ENCODE measurements around the gene UBL3. TPM values are rescaled to one million over a fixed set of nuclear protein-coding genes. Genes with fewer than 3 reads are reported as not detected.

Gene UBL3
- total and polyA plus RNA-seq, 2 of the 8 experiments (the other 6 are each of a cell fraction or from before 2014, with no cell fraction given): 5.3 to 16.1 TPM

GRCh38 chr13:29856426-29856825 lies 6.0 kb upstream of the UBL3 start:
- Histone ChIP-seq H2AFZ (ENCODE audit: low read length) (no peak overlapping the region), H3K56ac (replicated peaks; ENCODE audit: insufficient read length, low read depth, low read length) (no peak overlapping the region), H4K8ac (ENCODE audit: extremely low read depth, insufficient read depth, low read length) (no peak overlapping the region), H3K27me3 (replicated peaks in 1 of 4; ENCODE audit: control insufficient read depth in 3 of 4, extremely low read depth in 1 of 4, insufficient read depth in 3 of 4, low read length in 3 of 4) (no peaks in the 10 kb centered on the region), H3K18ac (ENCODE audit: extremely low read depth, low read length) (no peak overlapping the region), H2BK12ac (ENCODE audit: low read depth, low read length) (no peak overlapping the region), H3K4me1 (replicated peaks in 1 of 4; ENCODE audit: control insufficient read depth in 3 of 4, insufficient read depth in 4 of 4, low read length in 3 of 4) (no peaks in the 10 kb centered on the region), H3K4ac (replicated peaks; ENCODE audit: insufficient read length, low read depth, low read length) (no peak overlapping the region), H2AK5ac (ENCODE audit: low read depth, low read length) (no peak overlapping the region), H2BK120ac (replicated peaks; ENCODE audit: low read depth, low read length) (no peak overlapping the region), H3K4me3 (ENCODE audit: extremely low read depth in 1 of 4, insufficient read depth in 2 of 4, low read depth in 3 of 4, low read length in 4 of 4) (no peak overlapping the region), H3K14ac (ENCODE audit: insufficient read length) (no peak overlapping the region), H2BK15ac (ENCODE audit: low read length) (no peak overlapping the region), H2BK20ac (ENCODE audit: low read length) (no peak overlapping the region), H3K9me3 (ENCODE audit: insufficient read depth in 2 of 2, low read depth in 1 of 2, low read length in 1 of 2) (no peaks in the 10 kb centered on the region), H3K9ac (replicated peaks in 1 of 4; ENCODE audit: extremely low read depth in 1 of 4, low read depth in 3 of 4, low read length in 3 of 4) (no peak overlapping the region), H3K23ac (ENCODE audit: insufficient read length) (no peak overlapping the region), H3K4me2 (ENCODE audit: insufficient read depth in 1 of 2, low read depth in 2 of 2, low read length in 2 of 2) (no peak overlapping the region), H4K5ac (ENCODE audit: insufficient read length, low read depth, low read length) (no peak overlapping the region), H3K23me2 (ENCODE audit: low read depth, low read length) (no peaks in the 10 kb centered on the region), H4K91ac (replicated peaks; ENCODE audit: insufficient read length, low read length) (no peak overlapping the region), H3K27ac (ENCODE audit: low read depth, low read length) (no peak overlapping the region), H3K79me1 (ENCODE audit: low read depth, low read length) (no peaks in the 10 kb centered on the region), H3K36me3 (ENCODE audit: control insufficient read depth in 2 of 4, insufficient read depth in 4 of 4, low read length in 3 of 4) (no peaks in the 10 kb centered on the region), H3K79me2 (ENCODE audit: control insufficient read depth in 1 of 2, insufficient read depth in 2 of 2, low read length in 2 of 2) (no peaks in the 10 kb centered on the region), H2BK5ac (ENCODE audit: low read depth, low read length) (no peak overlapping the region), H4K20me1 (replicated peaks in 1 of 2; ENCODE audit: control insufficient read depth in 1 of 2, insufficient read depth in 2 of 2, low read length in 2 of 2) (no peaks in the 10 kb centered on the region)
- no peak for DNase-seq (ENCODE audit: low read depth in 1 of 2, low spot score in 2 of 2)
- 81% methylated on average over 2 of the region's 2 CpGs; no CpG with 5 or more reads in 1 of the 2 experiments for WGBS, 2 experiments (ENCODE audit: extremely low coverage in 1 of 2, insufficient coverage in 1 of 2, insufficient read length in 1 of 2, insufficient replicate concordance in 2 of 2, low coverage in 1 of 2, low lambda C conversion rate in 2 of 2, missing lambda C conversion rate in 1 of 2)
- ChIA-PET POLR2A (ENCODE audit: partially characterized antibody) (no interaction called here), CTCF (ENCODE audit: partially characterized antibody) (interaction anchor here (1.3 kb wide), 1 partner anchor 9 kb away, joined by 3 read pairs; no protein-coding TSS in a partner anchor)
- no peak for FAIRE-seq
- TF ChIP-seq SIN3A (conservative IDR thresholded peaks at IDR 0.05 in 1 of 2, IDR thresholded peaks at IDR 0.05 in 1 of 2; ENCODE audit: low read depth in 1 of 2, low read length in 2 of 2) (no peak), KDM4A (IDR thresholded peaks at IDR 0.05; ENCODE audit: low read depth, low read length, severe bottlenecking) (no peak), EGR1 (IDR thresholded peaks at IDR 0.05; ENCODE audit: borderline replicate concordance, low read depth, low read length) (no peak), EP300 (IDR thresholded peaks at IDR 0.05; ENCODE audit: borderline replicate concordance in 1 of 2, low read depth in 2 of 2, low read length in 2 of 2) (no peak), RAD21 (IDR thresholded peaks at IDR 0.05 in 1 of 2, conservative IDR thresholded peaks at IDR 0.05 in 1 of 2; ENCODE audit: low read depth in 2 of 2, low read length in 2 of 2) (no peak), SUZ12 (IDR thresholded peaks at IDR 0.05; ENCODE audit: low read length) (no peak), SP4 (IDR thresholded peaks at IDR 0.05; ENCODE audit: low read length) (no peak), CTCF (IDR thresholded peaks at IDR 0.05; ENCODE audit: control extremely low read depth in 1 of 3, insufficient read depth in 1 of 3, low read depth in 1 of 3, low read length in 3 of 3) (no peak), E2F6 (IDR thresholded peaks at IDR 0.05) (no peak), CHD2 (IDR thresholded peaks at IDR 0.05; ENCODE audit: low read length) (no peak)
